SK-N-SH (cell line): ENCODE results near the gene SNAI3. TPM values are rescaled to one million over a fixed set of nuclear protein-coding genes. Genes with fewer than 3 reads are reported as not detected.

Experiments used
- CTCF ChIA-PET: fragments of 300-600, 350-600 bp; formaldehyde crosslinking; extraction: SDS; loops from one replicate; lab custom pipeline; 2021; lab: Yijun Ruan, JAX
- POLR2A ChIA-PET: fragments of 350-600 bp; sonication (Branson Sonifier 250); formaldehyde crosslinking; extraction: SDS; loops from one replicate; lab custom pipeline; 2020; ENCODE audit warnings: antibody characterized with exemption, inconsistent platforms; lab: Yijun Ruan, JAX
- DNase-seq: peaks from one replicate; pipeline ENCODE4 v3.0.0; 2012
- H2AFZ ChIP-seq: fragments of 200-600 bp; sonication (generic); 2 replicates; pipeline ENCODE4 v1.8.1; 2016; ENCODE audit warnings: antibody characterized with exemption, mild to moderate bottlenecking, low read depth
- H3F3A ChIP-seq: fragments of 200-600 bp; sonication (generic); replicated peaks from 2 replicates; pipeline ENCODE3; 2016; ENCODE audit warnings: antibody characterized with exemption, mild to moderate bottlenecking; ENCODE audit not compliant: insufficient read depth
- H3K27ac ChIP-seq, 2 experiments: fragments of 200-500 bp in 1 of 2; fragments of 200-600 bp in 1 of 2; sonication (Bioruptor generic) in 1 of 2; sonication (generic), shearing (Covaris generic) in 1 of 2; 2 replicates each; pipeline versions ENCODE4 v1.5.1 to v1.6.1; 2014 to 2016; ENCODE audit warnings: low read depth in 2 of 2, inconsistent platforms in 1 of 2, low read length in 1 of 2, mild to moderate bottlenecking in 1 of 2, mixed read lengths in 1 of 2
- H3K27me3 ChIP-seq: fragments of 200-600 bp; sonication (generic), shearing (Covaris generic); 2 replicates; pipeline ENCODE4 v1.6.1; 2016; ENCODE audit warnings: mixed run types; ENCODE audit not compliant: insufficient read depth
- H3K36me3 ChIP-seq, 2 experiments: fragments of 200-500 bp in 1 of 2; fragments of 200-600 bp in 1 of 2; sonication (Bioruptor generic) in 1 of 2; sonication (generic) in 1 of 2; replicated peaks in 1 of 2; 2 replicates each; pipeline versions ENCODE3 to v1.5.1; 2014 to 2016; ENCODE audit warnings: low read length in 1 of 2, mild to moderate bottlenecking in 1 of 2; ENCODE audit not compliant: insufficient read depth in 2 of 2, control insufficient read depth in 1 of 2
- H3K4me1 ChIP-seq, 2 experiments: fragments of 200-500 bp in 1 of 2; fragments of 200-600 bp in 1 of 2; sonication (Bioruptor generic) in 1 of 2; sonication (generic), shearing (Covaris generic) in 1 of 2; 2 replicates each; pipeline versions ENCODE4 v1.5.1 to v1.6.1; 2014 to 2016; ENCODE audit warnings: low read depth in 1 of 2, low read length in 1 of 2, mixed run types in 1 of 2; ENCODE audit not compliant: insufficient read depth in 2 of 2, control insufficient read depth in 1 of 2
- H3K4me2 ChIP-seq: fragments of 200-600 bp; sonication (generic), shearing (Covaris generic); 2 replicates; pipeline ENCODE4 v1.6.1; 2017; ENCODE audit warnings: mixed run types
- H3K4me3 ChIP-seq, 2 experiments: fragments of 200-500 bp in 1 of 2; fragments of 200-600 bp in 1 of 2; sonication (Bioruptor generic) in 1 of 2; sonication (generic), shearing (Covaris generic) in 1 of 2; 2 replicates each; pipeline versions ENCODE4 v1.5.1 to v1.8.1; 2014 to 2016; ENCODE audit warnings: low read depth in 2 of 2, inconsistent platforms in 1 of 2, low read length in 1 of 2, mild to moderate bottlenecking in 1 of 2, mixed read lengths in 1 of 2, moderate library complexity in 1 of 2
- H3K79me2 ChIP-seq: fragments of 200-600 bp; sonication (generic); 2 replicates; pipeline ENCODE4 v1.8.1; 2017; ENCODE audit warnings: mild to moderate bottlenecking; ENCODE audit not compliant: insufficient read depth
- H3K9ac ChIP-seq: fragments of 200-600 bp; sonication (generic); 2 replicates; pipeline ENCODE4 v1.6.1; 2017; ENCODE audit warnings: mixed run types
- H3K9me2 ChIP-seq: fragments of 200-600 bp; sonication (generic); 2 replicates; pipeline ENCODE4 v1.6.1; 2017; ENCODE audit warnings: mixed run types
- H3K9me3 ChIP-seq: fragments of 200-600 bp; sonication (generic); 2 replicates; pipeline ENCODE4 v1.6.1; 2017; ENCODE audit warnings: mixed run types, mild to moderate bottlenecking, moderate library complexity
- H4K20me1 ChIP-seq: fragments of 200-600 bp; sonication (generic); 2 replicates; pipeline ENCODE4 v1.6.1; 2017; ENCODE audit warnings: mild to moderate bottlenecking, mixed run types; ENCODE audit not compliant: insufficient read depth
- CHD2 ChIP-seq: fragments of 150-350 bp; IDR thresholded peaks from 2 replicates; pipeline ENCODE4 v1.6.1; 2018; ENCODE audit warnings: low read length; ENCODE audit not compliant: partially characterized antibody
- FOSL2 ChIP-seq: IDR thresholded peaks from 2 replicates; pipeline ENCODE4 v1.4.0; 2012; ENCODE audit warnings: low read depth, mild to moderate bottlenecking, moderate library complexity, borderline replicate concordance
- FOXJ3 ChIP-seq: sonication (generic); formaldehyde crosslinking; IDR thresholded peaks from 2 replicates; pipeline ENCODE4 v1.5.1; 2020; ENCODE audit warnings: mild to moderate bottlenecking, missing genetic modification reagents
- GATA2 ChIP-seq: sonication (generic); formaldehyde crosslinking; IDR thresholded peaks from 2 replicates; pipeline ENCODE4 v1.5.0; 2020; ENCODE audit warnings: mild to moderate bottlenecking, missing genetic modification reagents
- MEF2A ChIP-seq: IDR thresholded peaks from 2 replicates; pipeline ENCODE4 v1.4.0; 2012; ENCODE audit warnings: low read depth, borderline replicate concordance
- RCOR1 ChIP-seq: fragments of 150-350 bp; IDR thresholded peaks from 2 replicates; pipeline ENCODE4 v1.6.1; 2017; ENCODE audit warnings: antibody characterized with exemption, low read length
- RFX5 ChIP-seq: IDR thresholded peaks from 2 replicates; pipeline ENCODE4 v1.6.1; 2012; ENCODE audit warnings: mild to moderate bottlenecking, improper control_type of control experiment, low read length
- SIN3A ChIP-seq: IDR thresholded peaks from 2 replicates; pipeline ENCODE4 v1.6.1; 2012; ENCODE audit warnings: low read depth, mild to moderate bottlenecking, low read length, moderate library complexity, borderline replicate concordance
- SMC3 ChIP-seq: IDR thresholded peaks from 2 replicates; pipeline ENCODE4 v1.6.1; 2012; ENCODE audit warnings: low read depth, low read length, improper control_type of control experiment
- TAF1 ChIP-seq: IDR thresholded peaks from 2 replicates; pipeline ENCODE4 v1.6.1; 2012; ENCODE audit warnings: low read depth, mild to moderate bottlenecking, low read length, moderate library complexity, borderline replicate concordance
- TEAD4 ChIP-seq: IDR thresholded peaks from 2 replicates; pipeline ENCODE4 v1.4.0; 2012; ENCODE audit warnings: mild to moderate bottlenecking, borderline replicate concordance; ENCODE audit not compliant: insufficient read depth
- YY1 ChIP-seq: IDR thresholded peaks from 2 replicates; pipeline ENCODE4 v1.4.0; 2012; ENCODE audit warnings: low read depth, mild to moderate bottlenecking
- WGBS: methylation state at CpG from one replicate; pipeline ENCODE4 v1.1.6; 2017; ENCODE audit warnings: low lambda C conversion rate; 5-methylcytosine and 5-hydroxymethylcytosine counted together
- polyA plus RNA-seq, 3 experiments: library from polyadenylated mRNA; depleted of rRNA; stranded (reverse); fragments of >200 nt; gene quantifications; 2 replicates each; pipeline ENCODE4 v1.2.3, GENCODE V29; 2012
- TF ChIP-seq, protein P1 (sequence below): IDR thresholded peaks from 2 replicates; pipeline ENCODE4 v1.4.0; 2012; ENCODE audit warnings: low read depth, borderline replicate concordance
- TF ChIP-seq, protein P2 (sequence below): fragments of 150-350 bp; IDR thresholded peaks from 2 replicates; pipeline ENCODE4 v1.6.1; 2017; ENCODE audit warnings: antibody characterized with exemption, low read length, low read depth, borderline replicate concordance
- TF ChIP-seq, protein P3 (sequence below): IDR thresholded peaks from 2 replicates; pipeline ENCODE4 v1.4.0; 2012; ENCODE audit warnings: low read depth, borderline replicate concordance

SNAI3 gene
- polyA plus RNA-seq, 1 of the 3 experiments (the other 2 are of a cell fraction) = 0.03 TPM

DNA sequence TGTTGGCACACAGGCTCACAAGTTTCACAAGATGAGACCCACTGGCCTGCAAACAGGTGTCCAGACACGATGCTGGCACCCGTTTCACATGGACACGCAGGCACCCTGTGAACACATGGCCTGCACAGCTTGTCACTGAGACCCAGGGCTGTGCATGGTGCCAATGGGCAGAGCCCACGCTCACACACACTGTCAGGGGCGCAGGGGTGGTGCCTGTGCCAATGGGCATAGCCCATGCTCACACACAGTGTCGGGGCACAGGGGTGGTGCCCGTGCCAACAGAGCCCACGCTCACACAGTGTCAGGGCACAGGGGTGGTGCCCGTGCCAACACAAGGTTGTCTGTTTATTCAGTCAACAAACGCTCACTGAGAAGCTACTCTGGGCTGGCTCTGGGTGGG, 49.3 kb upstream of the SNAI3 start:
- Histone ChIP-seq H3F3A (peaks cover 20% of the 10 kb centered on the region), H3K79me2 (peaks cover 9% of the 10 kb centered on the region; the same call in 1 of the 2 replicates), H4K20me1 (peaks cover 32% of the 10 kb centered on the region), H3K9me3 (no peaks in the 10 kb centered on the region), H3K36me3 (peaks cover 0 to 27% of the 10 kb centered on the region in 2 experiments), H3K4me1 (peaks cover 4 to 20% of the 10 kb centered on the region in 2 experiments; a peak in 2 of 4 replicates), H3K27ac (no peak overlapping the region), H3K9ac (no peak overlapping the region), H3K9me2 (no peaks in the 10 kb centered on the region), H3K4me3 (no peak overlapping the region), H3K4me2 (no peak overlapping the region), H3K27me3 (no peaks in the 10 kb centered on the region), H2AFZ (no peak overlapping the region)
- WGBS = 76% methylated on average over 3 of the region's 10 CpGs
- CTCF ChIA-PET = interaction anchor here (1.0 to 17.4 kb wide), 11 partner anchors 13 to 481 kb away, joined by 3 to 540 read pairs (median 13); partner anchors contain the start of genes CDT1, GALNS and TRAPPC2L
- no peak for TF ChIP-seq TAF1
- TF ChIP-seq SMC3 = no peak
- TF ChIP-seq, protein P1, sequence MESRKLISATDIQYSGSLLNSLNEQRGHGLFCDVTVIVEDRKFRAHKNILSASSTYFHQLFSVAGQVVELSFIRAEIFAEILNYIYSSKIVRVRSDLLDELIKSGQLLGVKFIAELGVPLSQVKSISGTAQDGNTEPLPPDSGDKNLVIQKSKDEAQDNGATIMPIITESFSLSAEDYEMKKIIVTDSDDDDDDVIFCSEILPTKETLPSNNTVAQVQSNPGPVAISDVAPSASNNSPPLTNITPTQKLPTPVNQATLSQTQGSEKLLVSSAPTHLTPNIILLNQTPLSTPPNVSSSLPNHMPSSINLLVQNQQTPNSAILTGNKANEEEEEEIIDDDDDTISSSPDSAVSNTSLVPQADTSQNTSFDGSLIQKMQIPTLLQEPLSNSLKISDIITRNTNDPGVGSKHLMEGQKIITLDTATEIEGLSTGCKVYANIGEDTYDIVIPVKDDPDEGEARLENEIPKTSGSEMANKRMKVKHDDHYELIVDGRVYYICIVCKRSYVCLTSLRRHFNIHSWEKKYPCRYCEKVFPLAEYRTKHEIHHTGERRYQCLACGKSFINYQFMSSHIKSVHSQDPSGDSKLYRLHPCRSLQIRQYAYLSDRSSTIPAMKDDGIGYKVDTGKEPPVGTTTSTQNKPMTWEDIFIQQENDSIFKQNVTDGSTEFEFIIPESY = no peak
- no peak for TF ChIP-seq YY1
- no peak for TF ChIP-seq FOXJ3
- TF ChIP-seq FOSL2 = no peak
- TF ChIP-seq CHD2 = no peak
- TF ChIP-seq MEF2A = no peak
- POLR2A ChIA-PET = no interaction called here
- no peak for DNase-seq

DNA sequence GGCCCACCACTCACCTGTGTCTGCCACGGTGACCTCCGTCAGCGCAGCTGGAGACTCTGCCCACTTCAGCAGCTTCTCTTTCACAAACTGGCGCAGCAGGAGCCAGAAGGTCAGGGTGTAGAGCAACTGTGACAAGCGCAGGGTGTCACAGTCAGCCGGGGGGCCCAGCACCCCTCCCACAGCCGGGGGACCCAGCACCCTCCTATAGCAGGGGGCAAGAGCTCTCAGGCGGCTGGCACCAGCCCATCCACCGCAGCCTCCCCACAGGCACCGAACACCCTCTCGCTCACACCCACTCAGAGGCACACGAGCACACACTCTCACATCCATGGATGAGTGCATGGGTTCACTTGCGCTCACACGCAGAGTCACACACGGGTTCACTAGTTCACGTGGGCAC, 48.8 kb upstream of the SNAI3 start:
- 85% methylated on average over 9 of the region's 16 CpGs for WGBS
- Histone ChIP-seq H3K27me3 (no peaks in the 10 kb centered on the region), H4K20me1 (peaks cover 32% of the 10 kb centered on the region), H3K4me3 (no peak overlapping the region), H3F3A (peaks cover 20% of the 10 kb centered on the region), H3K79me2 (peaks cover 11% of the 10 kb centered on the region; the same call in 1 of the 2 replicates), H3K27ac (no peak overlapping the region), H3K4me1 (peaks cover 4 to 20% of the 10 kb centered on the region in 2 experiments; a peak in 2 of 4 replicates), H3K9me2 (no peaks in the 10 kb centered on the region), H3K9me3 (no peaks in the 10 kb centered on the region), H3K4me2 (no peak overlapping the region), H3K9ac (no peak overlapping the region), H2AFZ (no peak overlapping the region), H3K36me3 (peaks cover 0 to 24% of the 10 kb centered on the region in 2 experiments)
- no peak for DNase-seq
- CTCF ChIA-PET = interaction anchor here (0.7 to 17.4 kb wide), 9 partner anchors 8 to 481 kb away, joined by 3 to 540 read pairs (median 13); partner anchors contain the start of genes CDT1, GALNS and TRAPPC2L
- POLR2A ChIA-PET = no interaction called here
- TF ChIP-seq TEAD4 (no peak), CHD2 (no peak), SIN3A (no peak), RFX5 (no peak), FOXJ3 (no peak), YY1 (no peak), RCOR1 (no peak), MEF2A (no peak), GATA2 (no peak)
- TF ChIP-seq, protein P2, sequence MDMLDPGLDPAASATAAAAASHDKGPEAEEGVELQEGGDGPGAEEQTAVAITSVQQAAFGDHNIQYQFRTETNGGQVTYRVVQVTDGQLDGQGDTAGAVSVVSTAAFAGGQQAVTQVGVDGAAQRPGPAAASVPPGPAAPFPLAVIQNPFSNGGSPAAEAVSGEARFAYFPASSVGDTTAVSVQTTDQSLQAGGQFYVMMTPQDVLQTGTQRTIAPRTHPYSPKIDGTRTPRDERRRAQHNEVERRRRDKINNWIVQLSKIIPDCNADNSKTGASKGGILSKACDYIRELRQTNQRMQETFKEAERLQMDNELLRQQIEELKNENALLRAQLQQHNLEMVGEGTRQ = no peak
- TF ChIP-seq, protein P3, sequence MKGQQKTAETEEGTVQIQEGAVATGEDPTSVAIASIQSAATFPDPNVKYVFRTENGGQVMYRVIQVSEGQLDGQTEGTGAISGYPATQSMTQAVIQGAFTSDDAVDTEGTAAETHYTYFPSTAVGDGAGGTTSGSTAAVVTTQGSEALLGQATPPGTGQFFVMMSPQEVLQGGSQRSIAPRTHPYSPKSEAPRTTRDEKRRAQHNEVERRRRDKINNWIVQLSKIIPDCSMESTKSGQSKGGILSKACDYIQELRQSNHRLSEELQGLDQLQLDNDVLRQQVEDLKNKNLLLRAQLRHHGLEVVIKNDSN = no peak
- TF ChIP-seq, protein P1 = no peak
